AG10803 (cell line): ENCODE measurements around the gene TRIM37.

ENCODE experiments used
- DNase-seq: peaks from one replicate; pipeline ENCODE4 v3.0.0; 2010; ENCODE audit warnings: low read depth
- H3K4me3 ChIP-seq: 2 replicates; pipeline ENCODE4 v1.5.1; 2011; ENCODE audit warnings: mild to moderate bottlenecking, low read length, control low read depth
- CTCF ChIP-seq: conservative IDR thresholded peaks from 2 replicates; pipeline ENCODE4 v1.5.1; 2011; ENCODE audit warnings: mild to moderate bottlenecking, low read length, control low read depth, inconsistent platforms

The TRIM37 gene

GRCh38 chr17:58982626-58983025 lies 124.1 kb downstream of the TRIM37 start:
- H3K4me3 ChIP-seq, result no peak overlapping the region
- no peak for DNase-seq
- TF ChIP-seq CTCF, result no peak

- no peak for TF ChIP-seq CTCF
- H3K4me3 ChIP-seq, result no peak overlapping the region
Measured at GRCh38 chr17:58980706-58981481, 125.8 kb downstream of the TRIM37 start.

DNA sequence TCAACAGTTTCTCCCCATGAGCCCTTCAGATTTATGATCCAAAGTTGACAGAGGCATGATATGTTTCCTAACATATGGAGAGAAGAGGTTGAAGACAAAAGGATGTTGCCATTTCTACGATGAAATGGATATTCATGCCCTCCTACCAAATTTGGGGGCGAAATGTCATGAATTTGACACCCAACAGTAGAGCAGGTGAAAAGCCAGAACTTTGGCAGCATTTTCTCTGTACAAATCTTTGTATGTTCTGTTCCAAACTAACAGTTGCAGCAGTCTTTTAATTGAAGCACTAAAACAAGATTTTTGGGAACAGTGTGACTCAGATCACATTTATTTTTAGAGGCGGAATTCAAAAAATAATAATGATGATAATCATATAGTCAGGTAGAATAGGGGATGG lies 130.1 kb downstream of the TRIM37 start:
- H3K4me3 ChIP-seq, result no peak overlapping the region
- DNase-seq, result no peak
- no peak for TF ChIP-seq CTCF

More at GRCh38 chr17:58980706-58981481, 125.8 kb downstream of the TRIM37 start:
- DNase-seq, result no peak

DNA sequence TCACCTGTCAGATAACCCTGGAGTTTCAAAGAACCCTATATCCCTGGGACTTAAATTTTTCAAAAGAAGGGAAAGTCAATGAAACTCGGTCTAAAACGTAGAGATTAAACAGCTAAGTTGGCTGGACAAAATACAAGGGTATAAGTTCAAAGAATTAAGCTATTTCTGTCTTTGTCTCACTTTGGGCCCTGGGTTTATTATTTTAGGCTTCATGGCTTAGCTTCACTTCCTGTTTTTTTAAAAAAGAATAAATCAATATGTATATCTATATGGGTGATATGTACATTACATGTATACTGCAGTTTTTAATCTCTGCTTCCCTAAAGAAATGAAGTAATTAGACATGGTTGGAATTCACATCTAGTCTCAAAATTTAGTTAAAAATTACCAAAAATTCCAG lies 132.3 kb downstream of the TRIM37 start:
- no peak overlapping the region for H3K4me3 ChIP-seq
- DNase-seq, result no peak
- no peak for TF ChIP-seq CTCF

DNA sequence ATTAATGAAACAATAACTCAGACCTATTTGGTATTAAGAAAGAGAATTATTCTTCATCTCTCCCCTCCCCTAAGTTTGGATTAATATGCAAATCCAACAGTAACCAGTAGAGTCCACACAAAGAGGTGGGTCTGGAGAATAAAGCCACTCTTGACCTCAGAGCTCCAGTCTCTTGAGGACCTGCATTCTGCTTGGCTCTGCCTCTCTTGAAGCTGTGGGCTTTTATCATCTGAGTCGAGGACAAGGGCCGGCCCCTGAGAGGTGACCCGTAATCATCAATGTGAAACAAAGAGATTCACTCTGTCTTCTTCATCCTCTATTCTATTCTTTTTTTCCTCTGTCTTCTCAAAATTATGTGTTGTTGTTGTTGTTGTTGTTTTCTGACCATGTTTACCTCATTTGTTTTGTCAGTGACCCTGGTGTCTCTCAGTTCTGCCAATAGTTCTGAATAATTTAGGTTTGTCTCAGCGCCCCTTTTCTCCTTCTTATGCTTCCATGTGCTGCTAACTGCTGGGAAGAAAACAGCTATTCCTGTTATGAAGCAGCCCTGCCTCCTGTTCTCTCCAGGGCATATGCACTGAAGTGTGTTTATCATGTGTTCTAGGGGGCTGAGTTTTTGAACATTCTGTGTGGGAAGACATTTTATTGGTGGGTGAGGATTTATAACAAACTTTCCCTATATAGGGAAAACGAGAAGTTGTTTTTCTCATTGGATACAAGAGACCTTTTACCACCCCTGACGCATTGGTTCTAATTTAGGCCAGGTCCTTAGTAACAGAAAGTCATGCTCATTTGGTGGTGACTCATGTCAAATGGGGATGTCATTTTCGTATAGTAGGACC lies 135.8 kb downstream of the TRIM37 start:
- no peak for TF ChIP-seq CTCF
- no peak overlapping the region for H3K4me3 ChIP-seq
- peak; percentile 16 for DNase-seq

DNA sequence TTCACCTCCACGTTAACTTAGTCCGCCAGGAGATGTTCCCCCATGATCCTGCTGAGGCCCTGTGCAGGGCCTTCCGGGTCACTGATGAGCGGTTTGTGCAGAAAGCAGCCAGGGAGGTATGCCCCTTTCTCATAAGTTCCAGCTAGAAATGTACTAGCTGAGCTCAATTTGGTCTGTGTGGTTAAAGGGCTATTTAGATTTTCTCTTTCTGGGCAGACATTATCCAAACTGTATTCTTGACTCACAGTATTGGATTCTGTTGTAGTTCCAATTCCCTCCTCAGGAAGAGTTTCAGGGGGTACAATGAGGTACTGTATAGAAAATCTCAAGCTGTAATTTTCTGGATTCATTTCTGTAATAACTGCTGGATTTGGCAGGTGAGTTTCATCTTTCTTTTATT lies 137.1 kb downstream of the TRIM37 start:
- H3K4me3 ChIP-seq, result no peak overlapping the region
- TF ChIP-seq CTCF, result no peak
- no peak for DNase-seq

DNA sequence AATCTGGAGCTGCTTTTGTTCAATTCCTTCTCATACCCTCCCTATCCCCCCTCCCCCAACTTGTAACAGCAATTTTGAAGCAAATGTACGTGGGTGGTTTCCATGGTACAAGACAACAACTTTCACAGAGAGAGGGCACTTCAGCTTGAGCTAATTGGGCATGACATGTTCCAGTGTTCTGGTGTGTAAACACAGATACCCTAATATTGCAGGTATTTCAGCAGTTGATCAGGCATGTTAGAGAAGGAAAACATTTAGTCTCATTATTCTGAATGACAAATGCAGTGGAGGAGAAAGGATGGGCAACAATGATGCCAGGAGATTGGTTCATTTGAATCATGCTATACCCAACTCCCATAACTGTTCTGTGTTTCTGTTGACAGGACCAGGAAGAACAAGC lies 137.5 kb downstream of the TRIM37 start:
- DNase-seq, result no peak
- H3K4me3 ChIP-seq, result no peak overlapping the region
- no peak for TF ChIP-seq CTCF
